ENCODE results near the gene DHX34.

DNA sequence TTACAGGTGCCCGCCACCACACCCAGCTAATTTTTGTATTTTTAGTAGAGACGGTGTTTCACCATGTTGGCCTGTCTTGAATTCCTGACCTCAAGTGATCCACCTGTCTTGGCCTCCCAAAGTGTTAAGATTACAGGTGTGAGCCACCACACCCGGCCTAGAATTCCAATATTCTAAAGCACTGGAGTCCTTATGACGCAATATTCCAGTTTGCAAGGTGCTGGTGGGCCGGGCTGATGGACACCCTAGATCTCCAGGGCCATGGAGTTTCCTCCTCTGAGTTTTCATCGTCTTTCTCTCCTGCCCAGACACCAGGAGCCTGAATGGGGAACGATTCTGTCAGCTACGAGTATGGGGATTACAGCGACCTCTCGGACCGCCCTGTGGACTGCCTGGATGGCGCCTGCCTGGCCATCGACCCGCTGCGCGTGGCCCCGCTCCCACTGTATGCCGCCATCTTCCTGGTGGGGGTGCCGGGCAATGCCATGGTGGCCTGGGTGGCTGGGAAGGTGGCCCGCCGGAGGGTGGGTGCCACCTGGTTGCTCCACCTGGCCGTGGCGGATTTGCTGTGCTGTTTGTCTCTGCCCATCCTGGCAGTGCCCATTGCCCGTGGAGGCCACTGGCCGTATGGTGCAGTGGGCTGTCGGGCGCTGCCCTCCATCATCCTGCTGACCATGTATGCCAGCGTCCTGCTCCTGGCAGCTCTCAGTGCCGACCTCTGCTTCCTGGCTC is 8.5 kb upstream of the DHX34 start:
- TF ChIP-seq ZNF132 (tag by site-specific recombination; IDR thresholded peaks at IDR 0.05; ENCODE audit: borderline replicate concordance) (no peak), ZNF335 (tag by site-specific recombination; conservative IDR thresholded peaks at IDR 0.05) (no peak), ZNF133 (tag by site-specific recombination; IDR thresholded peaks at IDR 0.05) (no peak)
